ENCODE measurements around the gene KDM4D.

The KDM4D gene

DNA sequence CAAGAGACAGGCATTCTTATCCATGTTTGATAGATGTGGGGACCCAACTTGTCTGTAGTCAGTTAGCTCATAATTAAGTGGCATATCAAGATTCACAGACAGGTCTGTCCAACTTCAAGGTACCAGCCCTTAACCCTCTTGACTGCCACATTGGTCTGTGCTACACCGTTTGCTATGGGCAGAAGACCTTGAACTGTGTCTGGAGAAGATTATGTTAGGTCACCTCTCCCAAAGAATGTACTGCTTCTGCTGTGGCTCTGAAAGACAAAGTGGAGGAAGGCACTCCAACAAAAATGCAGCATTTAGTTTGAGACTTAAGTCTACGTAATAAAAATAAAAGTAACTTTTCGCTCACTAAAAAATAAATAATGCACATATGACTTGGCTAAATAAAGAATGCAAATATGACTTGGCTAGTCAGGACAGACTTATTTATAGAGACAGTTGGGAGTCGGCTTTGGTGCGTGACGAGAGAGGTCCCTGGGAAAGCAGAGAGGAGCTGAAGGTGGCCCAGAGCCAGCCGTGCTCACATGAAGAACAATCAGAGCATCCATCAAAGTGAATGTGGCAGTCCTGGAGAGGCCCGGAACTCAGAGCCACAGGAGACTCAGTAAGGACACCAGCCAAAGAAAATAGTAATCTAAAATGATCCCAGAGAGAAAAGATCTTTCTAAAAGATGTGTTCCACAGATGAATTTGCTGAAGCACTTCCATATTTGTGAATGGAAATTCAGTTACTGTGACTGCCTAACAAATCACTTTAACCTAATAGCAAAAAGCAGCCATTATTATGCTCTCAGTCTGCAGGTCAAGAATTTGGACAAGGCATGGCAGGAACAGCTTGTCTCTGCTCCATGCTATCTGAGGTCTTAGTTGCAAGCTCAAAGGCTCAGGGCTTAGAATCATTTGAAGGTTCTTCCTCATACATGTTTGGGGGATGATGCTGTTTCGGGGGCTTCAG is 35.1 kb upstream of the KDM4D start:
- Mint-ChIP-seq H3K9me3 (no peaks in the 10 kb centered on the region), H3K27ac (no peak overlapping the region), H3K27me3 (peaks cover 2% of the 10 kb centered on the region), H3K4me3 (no peak overlapping the region), H3K4me1 (ENCODE audit: low read depth) (peaks cover 11% of the 10 kb centered on the region), H3K36me3 (ENCODE audit: low read depth) (no peaks in the 10 kb centered on the region)
- intact Hi-C loops (cut with micrococcal nuclease) = no loop called here

DNA sequence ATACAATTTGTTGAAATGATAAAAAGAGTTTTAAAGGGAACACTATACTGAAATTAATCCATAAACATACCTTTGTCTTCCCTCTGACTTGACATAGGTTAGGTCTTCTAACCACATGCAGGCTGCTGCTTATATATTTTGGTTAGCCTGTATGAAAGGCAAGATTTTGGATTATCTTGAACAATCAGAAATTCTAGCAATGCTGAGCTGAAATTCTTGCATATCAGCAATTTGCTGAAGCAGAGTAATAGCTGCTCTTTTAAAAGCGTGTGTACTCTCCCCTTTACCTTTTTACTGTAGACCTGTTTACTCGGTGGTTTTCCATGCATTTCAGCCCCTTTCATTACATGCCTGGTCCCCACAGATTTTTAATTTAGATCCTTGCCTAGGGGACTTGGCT is 34.2 kb upstream of the KDM4D start:
- Mint-ChIP-seq H3K27ac (no peak overlapping the region), H3K4me3 (no peak overlapping the region), H3K9me3 (no peaks in the 10 kb centered on the region), H3K4me1 (ENCODE audit: low read depth) (peaks cover 3% of the 10 kb centered on the region), H3K36me3 (ENCODE audit: low read depth) (no peaks in the 10 kb centered on the region), H3K27me3 (peaks cover 2% of the 10 kb centered on the region)
- intact Hi-C loops (cut with micrococcal nuclease) = no loop called here

GRCh38 chr11:94941131-94941530 is 32.4 kb upstream of the KDM4D start:
- Mint-ChIP-seq H3K9me3 (no peaks in the 10 kb centered on the region), H3K4me3 (no peak overlapping the region), H3K36me3 (ENCODE audit: low read depth) (no peaks in the 10 kb centered on the region), H3K4me1 (ENCODE audit: low read depth) (no peaks in the 10 kb centered on the region), H3K27me3 (peaks cover 2% of the 10 kb centered on the region), H3K27ac (no peak overlapping the region)
- intact Hi-C loops (cut with micrococcal nuclease) = no loop called here

DNA sequence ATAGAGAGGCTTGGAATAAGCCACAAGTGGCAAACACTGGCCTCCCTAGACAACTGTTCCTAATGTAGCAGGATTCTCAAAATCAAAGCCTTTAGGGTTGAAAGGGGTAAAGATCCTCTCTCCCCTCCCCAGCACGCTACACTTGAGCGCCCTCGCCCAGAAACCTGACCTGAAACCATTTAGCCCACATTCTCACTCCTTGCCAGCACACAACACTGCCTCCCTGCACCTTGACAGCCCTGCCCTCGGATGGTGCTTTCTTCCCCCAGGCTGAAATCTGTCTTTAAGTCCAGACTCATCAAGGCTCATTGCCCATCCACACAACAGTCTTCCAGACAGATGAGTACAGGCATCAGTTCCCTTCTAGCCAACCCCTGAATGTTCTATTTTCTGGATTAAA is 26.7 kb upstream of the KDM4D start:
- H3K9me3 Mint-ChIP-seq = no peaks in the 10 kb centered on the region
- no peak overlapping the region for H3K27ac Mint-ChIP-seq
- no peaks in the 10 kb centered on the region for H3K36me3 Mint-ChIP-seq (ENCODE audit: low read depth)
- H3K27me3 Mint-ChIP-seq = no peaks in the 10 kb centered on the region
- peaks cover 9% of the 10 kb centered on the region for H3K4me1 Mint-ChIP-seq (ENCODE audit: low read depth)
- H3K4me3 Mint-ChIP-seq = no peak overlapping the region
- intact Hi-C loops (cut with micrococcal nuclease) = no loop called here

DNA sequence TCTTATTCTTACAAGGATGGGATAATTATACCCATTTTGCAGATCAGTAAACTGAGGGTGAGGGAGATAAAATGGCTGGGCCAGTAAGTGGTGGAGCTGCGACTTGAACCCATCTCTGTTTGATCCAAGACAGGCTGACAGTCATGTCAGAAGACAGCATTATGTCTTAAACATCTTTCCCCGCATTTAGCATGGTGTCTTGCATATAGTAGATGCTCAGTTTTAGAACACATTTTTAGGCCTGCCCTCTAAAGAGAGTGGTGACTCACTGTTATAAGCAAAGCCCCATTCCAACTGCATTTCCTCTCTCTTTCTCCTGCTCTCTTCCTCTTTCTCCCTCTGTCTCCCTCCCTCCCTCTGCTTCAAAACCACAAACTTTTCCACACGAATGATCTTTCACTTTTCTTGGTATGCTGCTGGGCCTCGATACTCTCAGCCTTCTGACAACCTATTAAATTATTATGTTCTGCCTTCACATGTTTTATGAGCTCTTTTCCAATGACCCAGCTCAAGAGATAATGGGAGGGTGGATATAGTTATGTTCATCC is 25.4 kb upstream of the KDM4D start:
- Mint-ChIP-seq H3K9me3 (no peaks in the 10 kb centered on the region), H3K36me3 (ENCODE audit: low read depth) (no peaks in the 10 kb centered on the region), H3K27me3 (no peaks in the 10 kb centered on the region), H3K27ac (no peak overlapping the region), H3K4me3 (no peak overlapping the region), H3K4me1 (ENCODE audit: low read depth) (peaks cover 9% of the 10 kb centered on the region)
- intact Hi-C loops (cut with micrococcal nuclease) = no loop called here

- no peaks in the 10 kb centered on the region for H3K27me3 Mint-ChIP-seq
- H3K27ac Mint-ChIP-seq = no peak overlapping the region
- H3K36me3 Mint-ChIP-seq (ENCODE audit: low read depth) = peaks cover 17% of the 10 kb centered on the region
- no peaks in the 10 kb centered on the region for H3K9me3 Mint-ChIP-seq
- no peak overlapping the region for H3K4me3 Mint-ChIP-seq
- intact Hi-C loops (cut with micrococcal nuclease) = no loop called here
- no peaks in the 10 kb centered on the region for H3K4me1 Mint-ChIP-seq (ENCODE audit: low read depth)
Measured at GRCh38 chr11:94954753-94955152, 18.8 kb upstream of the KDM4D start.

GRCh38 chr11:94956963-94957362 is 16.5 kb upstream of the KDM4D start:
- Mint-ChIP-seq H3K27me3 (no peaks in the 10 kb centered on the region), H3K9me3 (no peaks in the 10 kb centered on the region), H3K27ac (no peak overlapping the region), H3K4me3 (no peak overlapping the region), H3K4me1 (ENCODE audit: low read depth) (no peaks in the 10 kb centered on the region), H3K36me3 (ENCODE audit: low read depth) (peaks cover 30% of the 10 kb centered on the region)
- intact Hi-C loops (cut with micrococcal nuclease) = no loop called here

DNA sequence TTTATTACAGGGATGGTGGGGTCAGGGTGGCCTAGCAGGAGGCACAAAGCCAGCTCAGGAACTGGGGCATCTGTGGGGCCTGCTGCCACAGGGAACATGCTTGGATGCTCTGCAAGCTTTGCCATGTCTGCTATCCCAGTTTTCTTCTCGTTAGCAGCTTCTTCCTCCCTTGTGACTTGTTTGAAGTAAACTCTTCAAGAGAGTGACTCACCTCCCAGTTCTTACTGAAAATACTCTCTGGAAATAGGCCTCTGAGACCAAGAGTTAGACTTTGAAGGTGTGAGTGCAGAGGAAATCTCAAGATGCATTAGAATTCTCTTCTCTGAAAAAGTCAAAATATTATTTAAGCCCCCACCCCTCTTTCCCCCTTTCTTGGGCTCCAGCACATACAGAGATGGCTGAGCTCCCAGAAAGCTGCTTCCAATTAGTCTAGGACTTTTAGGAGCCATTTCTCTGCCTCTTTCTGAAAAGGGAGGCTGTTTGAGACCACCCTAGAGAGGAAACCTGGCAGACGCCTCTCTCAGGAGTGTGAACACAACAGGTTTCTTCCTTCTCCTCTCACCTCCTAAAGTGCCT is 15.3 kb upstream of the KDM4D start:
- H3K4me1 Mint-ChIP-seq (ENCODE audit: low read depth) = no peaks in the 10 kb centered on the region
- H3K9me3 Mint-ChIP-seq = no peaks in the 10 kb centered on the region
- no peak overlapping the region for H3K4me3 Mint-ChIP-seq
- H3K36me3 Mint-ChIP-seq (ENCODE audit: low read depth) = peaks cover 39% of the 10 kb centered on the region
- H3K27me3 Mint-ChIP-seq = no peaks in the 10 kb centered on the region
- no peak overlapping the region for H3K27ac Mint-ChIP-seq
- intact Hi-C loops (cut with micrococcal nuclease) = no loop called here

DNA sequence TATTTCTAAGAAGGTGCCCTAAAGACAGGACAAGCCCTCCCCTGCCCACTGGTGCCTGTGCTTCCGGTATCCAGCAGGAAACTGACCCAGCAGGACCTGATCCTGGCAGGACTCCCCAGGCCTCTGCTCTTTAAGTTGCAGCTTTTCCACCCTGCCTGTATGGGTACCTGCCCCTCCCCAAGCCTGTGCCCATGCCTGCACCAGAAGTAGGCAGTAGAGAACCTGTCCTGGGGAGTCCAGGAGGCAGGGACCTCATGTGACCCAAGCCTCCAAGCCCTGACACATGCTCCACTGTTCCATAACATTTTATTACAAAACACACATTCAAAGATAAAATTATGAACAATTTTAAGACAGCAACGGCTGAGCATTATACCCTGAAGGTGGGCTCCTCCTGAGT is 14.3 kb upstream of the KDM4D start:
- Mint-ChIP-seq H3K4me3 (no peak overlapping the region), H3K9me3 (no peaks in the 10 kb centered on the region), H3K27me3 (no peaks in the 10 kb centered on the region), H3K4me1 (ENCODE audit: low read depth) (no peaks in the 10 kb centered on the region), H3K27ac (no peak overlapping the region), H3K36me3 (ENCODE audit: low read depth) (peaks cover 49% of the 10 kb centered on the region)
- intact Hi-C loops (cut with micrococcal nuclease) = no loop called here

DNA sequence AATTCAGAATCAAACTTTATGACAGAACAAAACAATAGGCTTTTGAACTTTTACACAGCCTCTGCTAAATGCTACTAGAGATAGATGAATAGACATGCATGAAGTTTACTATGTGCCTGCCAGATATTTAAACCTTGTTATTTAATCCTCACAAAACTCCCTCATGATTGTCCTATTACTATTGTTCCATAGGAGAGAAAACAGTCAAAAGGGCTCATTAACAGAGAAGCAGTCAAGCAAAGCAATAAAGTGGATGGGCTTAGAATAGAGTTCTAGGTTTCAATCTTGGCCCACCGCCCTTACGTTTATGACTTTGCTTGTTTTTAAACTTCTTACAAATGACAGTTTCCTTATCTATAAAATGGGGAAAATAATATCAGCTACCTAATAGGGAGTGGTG is 13.0 kb upstream of the KDM4D start:
- H3K9me3 Mint-ChIP-seq = no peaks in the 10 kb centered on the region
- peaks cover 62% of the 10 kb centered on the region for H3K36me3 Mint-ChIP-seq (ENCODE audit: low read depth)
- no peak overlapping the region for H3K4me3 Mint-ChIP-seq
- H3K27ac Mint-ChIP-seq = no peak overlapping the region
- H3K27me3 Mint-ChIP-seq = no peaks in the 10 kb centered on the region
- intact Hi-C loops (cut with micrococcal nuclease) = no loop called here
- no peaks in the 10 kb centered on the region for H3K4me1 Mint-ChIP-seq (ENCODE audit: low read depth)

- H3K36me3 Mint-ChIP-seq (ENCODE audit: low read depth) = peaks cover 69% of the 10 kb centered on the region
- H3K27ac Mint-ChIP-seq = no peak overlapping the region
- intact Hi-C loops (cut with micrococcal nuclease) = no loop called here
- no peaks in the 10 kb centered on the region for H3K4me1 Mint-ChIP-seq (ENCODE audit: low read depth)
- no peaks in the 10 kb centered on the region for H3K9me3 Mint-ChIP-seq
- H3K4me3 Mint-ChIP-seq = no peak overlapping the region
- no peaks in the 10 kb centered on the region for H3K27me3 Mint-ChIP-seq
Measured at GRCh38 chr11:94961255-94961654, 12.3 kb upstream of the KDM4D start.

DNA sequence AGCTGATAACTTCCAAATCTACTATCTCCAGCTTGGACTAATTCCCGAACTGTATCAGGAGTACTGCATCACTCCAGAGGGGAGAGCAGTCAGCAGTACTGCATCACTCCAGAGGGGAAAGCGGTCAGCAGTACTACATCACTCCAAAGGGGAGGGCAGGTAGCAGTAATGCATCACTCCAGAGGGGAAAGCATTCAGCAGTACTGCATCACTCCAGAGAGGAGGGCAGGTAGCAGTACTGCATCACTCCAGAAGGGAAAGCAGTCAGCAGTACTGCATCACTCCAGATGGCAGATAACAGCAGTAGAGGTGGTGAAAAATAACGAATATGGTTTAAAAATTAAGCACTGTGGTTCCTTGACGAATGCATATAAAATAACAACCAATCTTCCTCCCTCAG is 8.6 kb upstream of the KDM4D start:
- Mint-ChIP-seq H3K9me3 (no peaks in the 10 kb centered on the region), H3K4me3 (no peak overlapping the region), H3K36me3 (ENCODE audit: low read depth) (peaks cover 85% of the 10 kb centered on the region), H3K27ac (no peak overlapping the region), H3K4me1 (ENCODE audit: low read depth) (peaks cover 6% of the 10 kb centered on the region), H3K27me3 (no peaks in the 10 kb centered on the region)
- intact Hi-C loops (cut with micrococcal nuclease) = no loop called here

DNA sequence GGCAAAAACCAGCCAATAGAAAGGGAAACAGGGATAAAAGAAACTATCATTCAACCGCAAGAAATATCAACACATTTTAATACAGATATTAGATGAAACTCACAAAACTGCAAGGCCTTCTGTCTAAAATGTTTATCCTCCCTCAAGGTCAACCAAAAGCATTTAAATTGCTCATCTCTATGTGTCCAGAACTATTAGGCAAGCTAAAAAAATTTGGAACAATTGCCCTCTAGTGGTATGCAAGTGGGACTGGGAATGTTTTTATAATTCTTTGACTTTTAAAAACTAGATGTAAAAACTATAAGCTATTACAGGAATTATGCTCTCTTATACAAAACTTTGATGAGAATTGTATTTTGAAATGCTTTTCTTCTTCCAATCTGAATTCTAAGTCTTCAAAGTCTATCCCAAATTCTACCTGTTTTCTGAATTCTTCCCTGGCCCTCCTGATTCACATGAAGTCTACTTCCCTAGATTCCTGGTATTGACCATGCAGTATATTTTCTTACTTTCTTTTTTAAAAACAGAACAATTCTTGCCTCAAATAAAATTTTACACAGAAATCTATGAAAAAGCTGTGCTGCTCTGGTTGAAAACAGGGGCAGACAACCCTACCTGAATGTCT is 5.1 kb upstream of the KDM4D start:
- no peaks in the 10 kb centered on the region for H3K9me3 Mint-ChIP-seq
- no peak overlapping the region for H3K27ac Mint-ChIP-seq
- peaks cover 12% of the 10 kb centered on the region for H3K4me1 Mint-ChIP-seq (ENCODE audit: low read depth)
- peaks cover 85% of the 10 kb centered on the region for H3K36me3 Mint-ChIP-seq (ENCODE audit: low read depth)
- intact Hi-C loops (cut with micrococcal nuclease) = no loop called here
- no peak overlapping the region for H3K4me3 Mint-ChIP-seq
- H3K27me3 Mint-ChIP-seq = no peaks in the 10 kb centered on the region

- Mint-ChIP-seq H3K36me3 (ENCODE audit: low read depth) (peaks cover 49% of the 10 kb centered on the region), H3K4me1 (ENCODE audit: low read depth) (peaks cover 12% of the 10 kb centered on the region), H3K27ac (peak overlapping the region; percentile 97), H3K4me3 (peak overlapping the region; percentile 97), H3K27me3 (peaks cover 7% of the 10 kb centered on the region), H3K9me3 (no peaks in the 10 kb centered on the region)
- intact Hi-C loops (cut with micrococcal nuclease) = loop anchor here (2.0 to 10.0 kb wide), 6 partner anchors 96 to 1310 kb away; partner anchors contain the start of genes ANKRD49, CEP295, FAM76B and MRE11
Measured at GRCh38 chr11:94972700-94973098, 810 bp upstream of the KDM4D start.
